ENCODE measurements around the gene LSM14B. TPM values are rescaled to one million over a fixed set of nuclear protein-coding genes. Genes with fewer than 3 reads are reported as not detected.
"Not testable (repeated sequence)": the region's sequence is repeated elsewhere in the genome, so short reads cannot be mapped to it uniquely, and the experiment has no call there.

Gene LSM14B
- total RNA-seq, 2 donors from 2014 or later = 37.2 to 45.3 TPM

GRCh38 chr20:62097881-62098407 is 24.3 kb upstream of the LSM14B start:
- Mint-ChIP-seq H3K27ac (no peak overlapping the region), H3K4me1 (ENCODE audit: low read depth) (no peaks in the 10 kb centered on the region), H3K9me3 (peaks cover 9% of the 10 kb centered on the region in 2 donors), H3K36me3 (ENCODE audit: insufficient read depth in 2 of 2) (peaks cover 13 to 17% of the 10 kb centered on the region in 2 donors), H3K4me3 (no peak overlapping the region), H3K27me3 (ENCODE audit: low read depth) (no peaks in the 10 kb centered on the region)
- DNase-seq (no peak), ATAC-seq (replicated peaks in 1 of 2) (no peak)

GRCh38 chr20:62101078-62101477 is 21.2 kb upstream of the LSM14B start:
- Mint-ChIP-seq H3K4me1 (ENCODE audit: low read depth) (no peaks in the 10 kb centered on the region), H3K36me3 (ENCODE audit: insufficient read depth in 2 of 2) (peaks cover 24 to 27% of the 10 kb centered on the region in 2 donors), H3K9me3 (peaks cover 11% of the 10 kb centered on the region in 2 donors), H3K4me3 (no peak overlapping the region), H3K27me3 (ENCODE audit: low read depth) (no peaks in the 10 kb centered on the region), H3K27ac (no peak overlapping the region)
- ATAC-seq (replicated peaks in 1 of 2) (no peak), DNase-seq (no peak)

- peaks cover 36 to 40% of the 10 kb centered on the region in 2 donors for H3K36me3 Mint-ChIP-seq (ENCODE audit: insufficient read depth in 2 of 2)
- no peaks in the 10 kb centered on the region for H3K4me1 Mint-ChIP-seq (ENCODE audit: low read depth)
- H3K27ac Mint-ChIP-seq = no peak overlapping the region
- peaks cover 18 to 22% of the 10 kb centered on the region in 2 donors for H3K9me3 Mint-ChIP-seq
- DNase-seq = no peak
- ATAC-seq (replicated peaks in 1 of 2) = no peak
- no peak overlapping the region for H3K4me3 Mint-ChIP-seq
- H3K27me3 Mint-ChIP-seq (ENCODE audit: low read depth) = no peaks in the 10 kb centered on the region
Observed at GRCh38 chr20:62103508-62104233, 18.6 kb upstream of the LSM14B start.

DNA sequence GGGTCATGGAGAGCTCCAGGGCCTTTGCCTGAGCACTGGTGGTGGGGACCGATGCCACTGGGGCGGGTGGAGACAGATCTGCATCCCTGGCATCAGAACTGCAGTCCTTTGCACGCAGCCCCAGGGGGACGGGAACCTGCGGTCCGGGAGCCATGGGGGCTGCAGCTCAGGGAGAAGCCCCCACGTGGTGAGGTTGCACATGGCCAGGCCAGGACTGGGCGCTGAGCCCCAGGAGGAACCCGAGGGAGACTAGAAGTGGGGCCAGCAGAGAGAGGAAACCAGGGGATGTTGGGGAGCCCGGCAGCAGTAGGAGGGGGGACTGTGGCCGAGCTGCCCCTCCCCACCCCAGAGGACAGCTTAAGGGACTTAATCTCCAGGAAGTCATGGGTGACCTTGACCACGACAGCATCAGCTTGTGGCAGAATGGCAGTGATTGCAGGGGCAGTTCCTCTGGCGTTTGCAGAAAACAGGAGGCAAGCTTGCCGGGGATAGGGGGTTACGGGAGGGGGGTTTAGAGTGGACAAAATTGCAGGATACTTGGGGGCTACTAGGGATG is 18.0 kb upstream of the LSM14B start:
- Mint-ChIP-seq H3K9me3 (peaks cover 19 to 27% of the 10 kb centered on the region in 2 donors), H3K4me1 (ENCODE audit: low read depth) (no peaks in the 10 kb centered on the region), H3K4me3 (no peak overlapping the region), H3K36me3 (ENCODE audit: insufficient read depth in 2 of 2) (peaks cover 39 to 44% of the 10 kb centered on the region in 2 donors), H3K27ac (no peak overlapping the region), H3K27me3 (ENCODE audit: low read depth) (no peaks in the 10 kb centered on the region)
- no peak for DNase-seq
- ATAC-seq (replicated peaks in 1 of 2) = no peak

- no peak for ATAC-seq (replicated peaks in 1 of 2)
- H3K27ac Mint-ChIP-seq = no peak overlapping the region
- H3K9me3 Mint-ChIP-seq = peaks cover 19 to 30% of the 10 kb centered on the region in 2 donors
- H3K27me3 Mint-ChIP-seq (ENCODE audit: low read depth) = no peaks in the 10 kb centered on the region
- no peaks in the 10 kb centered on the region for H3K4me1 Mint-ChIP-seq (ENCODE audit: low read depth)
- DNase-seq = no peak
- H3K4me3 Mint-ChIP-seq = no peak overlapping the region
- H3K36me3 Mint-ChIP-seq (ENCODE audit: insufficient read depth in 2 of 2) = peaks cover 39 to 43% of the 10 kb centered on the region in 2 donors
Observed at GRCh38 chr20:62104791-62105345, 17.4 kb upstream of the LSM14B start.

- Mint-ChIP-seq H3K27me3 (ENCODE audit: low read depth) (no peaks in the 10 kb centered on the region), H3K4me1 (ENCODE audit: low read depth) (no peaks in the 10 kb centered on the region), H3K4me3 (no peak overlapping the region), H3K27ac (no peak overlapping the region), H3K9me3 (peaks cover 22 to 31% of the 10 kb centered on the region in 2 donors), H3K36me3 (ENCODE audit: insufficient read depth in 2 of 2) (peaks cover 40 to 43% of the 10 kb centered on the region in 2 donors)
- ATAC-seq (replicated peaks in 1 of 2) (no peak), DNase-seq (no peak)
Observed at GRCh38 chr20:62105592-62105991, 16.7 kb upstream of the LSM14B start.

DNA sequence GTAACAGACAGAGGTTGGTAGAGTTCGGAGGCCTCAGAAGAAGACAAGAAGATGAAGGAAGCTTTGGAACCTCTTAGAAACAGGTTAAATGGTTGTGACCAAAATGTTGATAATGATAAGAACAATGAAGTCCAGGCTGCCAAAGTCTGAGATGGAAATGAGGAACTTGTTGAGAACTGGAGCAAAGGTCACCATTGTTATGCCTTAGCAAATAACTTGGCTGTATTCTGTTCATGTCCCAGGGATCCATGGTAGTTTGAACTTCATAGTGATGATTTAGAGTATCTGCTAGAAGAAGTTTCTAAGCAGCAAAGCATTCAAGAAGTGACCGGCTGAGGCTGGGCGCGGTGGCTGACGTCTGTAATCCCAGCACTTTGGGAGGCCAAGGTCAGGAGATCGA is 11.1 kb upstream of the LSM14B start:
- H3K9me3 Mint-ChIP-seq = peaks cover 18 to 34% of the 10 kb centered on the region in 2 donors
- no peak overlapping the region for H3K27ac Mint-ChIP-seq
- no peak overlapping the region for H3K4me3 Mint-ChIP-seq
- H3K27me3 Mint-ChIP-seq (ENCODE audit: low read depth) = no peaks in the 10 kb centered on the region
- H3K36me3 Mint-ChIP-seq (ENCODE audit: insufficient read depth in 2 of 2) = peaks cover 30 to 38% of the 10 kb centered on the region in 2 donors
- ATAC-seq (replicated peaks in 1 of 2) (no peak), DNase-seq (no peak)
- H3K4me1 Mint-ChIP-seq (ENCODE audit: low read depth) = no peaks in the 10 kb centered on the region

GRCh38 chr20:62112368-62112767 is 9.9 kb upstream of the LSM14B start:
- H3K9me3 Mint-ChIP-seq = peaks cover 16 to 30% of the 10 kb centered on the region in 2 donors
- peaks cover 25 to 34% of the 10 kb centered on the region in 2 donors for H3K36me3 Mint-ChIP-seq (ENCODE audit: insufficient read depth in 2 of 2)
- no peaks in the 10 kb centered on the region for H3K27me3 Mint-ChIP-seq (ENCODE audit: low read depth)
- H3K4me3 Mint-ChIP-seq = no peak overlapping the region
- DNase-seq = no peak
- ATAC-seq (replicated peaks in 1 of 2) = no peak
- H3K4me1 Mint-ChIP-seq (ENCODE audit: low read depth) = peaks cover 3% of the 10 kb centered on the region
- H3K27ac Mint-ChIP-seq = no peak overlapping the region

DNA sequence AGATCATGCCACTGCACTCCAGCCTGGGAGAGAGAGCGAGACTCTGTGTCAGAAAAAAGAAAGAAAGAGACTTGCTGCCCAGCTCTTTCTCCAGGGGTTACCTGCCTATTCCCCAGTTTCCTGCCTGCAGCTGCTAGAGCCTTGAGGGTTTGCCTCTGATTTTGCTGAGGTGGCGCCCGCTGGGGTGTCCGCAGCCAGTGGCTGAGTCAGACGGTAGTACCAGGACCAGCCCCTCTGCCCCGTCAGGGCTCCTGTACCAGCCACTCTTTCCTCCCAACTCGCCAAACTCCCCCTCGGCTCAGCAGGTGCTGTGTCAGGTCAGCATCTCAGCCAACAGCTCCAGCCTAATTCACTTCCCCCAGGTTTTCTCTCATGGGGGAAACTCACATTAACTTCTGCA is 7.4 kb upstream of the LSM14B start:
- no peak overlapping the region for H3K27ac Mint-ChIP-seq
- no peak overlapping the region for H3K4me3 Mint-ChIP-seq

DNA sequence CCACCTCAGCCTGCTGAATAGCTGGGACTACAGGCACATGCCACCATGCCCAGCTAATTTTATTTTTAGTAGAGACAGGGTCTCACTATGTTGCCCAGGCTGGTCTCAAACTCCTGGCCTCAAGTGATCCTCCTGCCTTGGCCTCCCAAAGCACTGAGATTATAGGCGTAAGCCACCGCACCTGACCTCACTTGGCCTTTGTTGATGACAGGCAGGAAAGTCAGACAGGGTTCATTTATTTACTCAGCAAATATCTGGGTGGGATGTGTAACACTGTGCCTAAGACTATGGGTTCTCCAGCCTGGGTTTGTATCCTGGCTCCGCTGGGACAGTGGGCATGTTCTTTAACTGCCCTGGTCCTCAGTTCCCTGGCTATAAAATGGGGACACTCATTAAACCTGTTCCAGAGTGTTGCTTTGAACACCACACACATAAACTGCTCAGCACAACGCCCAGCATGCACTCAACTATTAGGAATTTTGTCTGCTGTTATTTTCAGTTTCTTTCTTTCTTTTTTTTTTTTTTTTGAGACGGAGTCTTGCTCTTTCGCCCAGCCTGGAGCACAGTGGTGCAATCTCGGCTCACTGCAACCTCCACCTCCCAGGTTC is 6.4 kb upstream of the LSM14B start:
- H3K27me3 Mint-ChIP-seq (ENCODE audit: low read depth); DNase-seq; H3K4me3 Mint-ChIP-seq; ATAC-seq (replicated peaks in 1 of 2); H3K27ac Mint-ChIP-seq: not testable (repeated sequence)
- peaks cover 6 to 15% of the 10 kb centered on the region in 2 donors for H3K36me3 Mint-ChIP-seq (ENCODE audit: insufficient read depth in 2 of 2)
- peaks cover 28% of the 10 kb centered on the region for H3K4me1 Mint-ChIP-seq (ENCODE audit: low read depth)
- H3K9me3 Mint-ChIP-seq = peaks cover 5 to 11% of the 10 kb centered on the region in 2 donors

More for the DNA sequence above, 7.4 kb upstream of the LSM14B start:
- H3K36me3 Mint-ChIP-seq (ENCODE audit: insufficient read depth in 2 of 2) = peaks cover 11 to 19% of the 10 kb centered on the region in 2 donors
- DNase-seq = no peak
- peaks cover 21% of the 10 kb centered on the region for H3K4me1 Mint-ChIP-seq (ENCODE audit: low read depth)
- H3K9me3 Mint-ChIP-seq = peaks cover 9 to 15% of the 10 kb centered on the region in 2 donors
- no peaks in the 10 kb centered on the region for H3K27me3 Mint-ChIP-seq (ENCODE audit: low read depth)
- ATAC-seq (replicated peaks in 1 of 2) = no peak

GRCh38 chr20:62116558-62117361 is 5.5 kb upstream of the LSM14B start:
- DNase-seq = no peak
- ATAC-seq (replicated peaks in 1 of 2) = no peak
- H3K4me3 Mint-ChIP-seq = no peak overlapping the region
- peaks cover 4 to 7% of the 10 kb centered on the region in 2 donors for H3K9me3 Mint-ChIP-seq
- no peaks in the 10 kb centered on the region for H3K27me3 Mint-ChIP-seq (ENCODE audit: low read depth)
- H3K4me1 Mint-ChIP-seq (ENCODE audit: low read depth) = peaks cover 33% of the 10 kb centered on the region
- H3K36me3 Mint-ChIP-seq (ENCODE audit: insufficient read depth in 2 of 2) = peaks cover 2 to 11% of the 10 kb centered on the region in 2 donors
- no peak overlapping the region for H3K27ac Mint-ChIP-seq

- no peak for ATAC-seq (replicated peaks in 1 of 2)
Observed at GRCh38 chr20:62117362-62117646, 5.0 kb upstream of the LSM14B start.

More at GRCh38 chr20:62117362-62117646, 5.0 kb upstream of the LSM14B start:
- peaks cover 33% of the 10 kb centered on the region for H3K4me1 Mint-ChIP-seq (ENCODE audit: low read depth)
- no peak overlapping the region for H3K27ac Mint-ChIP-seq
- peaks cover 4 to 5% of the 10 kb centered on the region in 2 donors for H3K9me3 Mint-ChIP-seq
- no peaks in the 10 kb centered on the region for H3K27me3 Mint-ChIP-seq (ENCODE audit: low read depth)
- peaks cover 2 to 11% of the 10 kb centered on the region in 2 donors for H3K36me3 Mint-ChIP-seq (ENCODE audit: insufficient read depth in 2 of 2)
- no peak overlapping the region for H3K4me3 Mint-ChIP-seq
- no peak for DNase-seq
